Thyroid gland (tissue), 4 donors: ENCODE results near the gene SPTBN1.

Experiments
- CTCF ChIP-seq, 6 experiments: fragments of 200-600 bp in 3 of 6; fragments of 450-650 bp in 3 of 6; sonication (generic) in 3 of 6; IDR thresholded peaks; one replicate each; pipeline ENCODE4 v1.5.1; 2016 to 2019; ENCODE audit warnings: antibody characterized with exemption in 6 of 6, mild to moderate bottlenecking in 2 of 6, inconsistent platforms in 1 of 6, moderate library complexity in 1 of 6
- POLR2A ChIP-seq, 2 donors: fragments of 450-650 bp; IDR thresholded peaks; one replicate each; pipeline ENCODE4 v1.6.1; 2017; ENCODE audit warnings: antibody characterized with exemption in 2 of 2, mild to moderate bottlenecking in 2 of 2, moderate library complexity in 1 of 2

GRCh38 chr2:54416166-54416813, 39.8 kb upstream of the SPTBN1 start:
- no peak for TF ChIP-seq CTCF (IDR thresholded peaks at IDR 0.05)
- TF ChIP-seq POLR2A (IDR thresholded peaks at IDR 0.05) = no peak
